Measurements from ENCODE around the gene JAGN1. TPM values are rescaled to one million over a fixed set of nuclear protein-coding genes. Genes with fewer than 3 reads are reported as not detected.
"Not testable (repeated sequence)": the region's sequence is repeated elsewhere in the genome, so short reads cannot be mapped to it uniquely, and the experiment has no call there.

The JAGN1 gene
- total RNA-seq, 4 donors from 2014 or later: 42.8 to 96.4 (median 67.0) TPM

DNA sequence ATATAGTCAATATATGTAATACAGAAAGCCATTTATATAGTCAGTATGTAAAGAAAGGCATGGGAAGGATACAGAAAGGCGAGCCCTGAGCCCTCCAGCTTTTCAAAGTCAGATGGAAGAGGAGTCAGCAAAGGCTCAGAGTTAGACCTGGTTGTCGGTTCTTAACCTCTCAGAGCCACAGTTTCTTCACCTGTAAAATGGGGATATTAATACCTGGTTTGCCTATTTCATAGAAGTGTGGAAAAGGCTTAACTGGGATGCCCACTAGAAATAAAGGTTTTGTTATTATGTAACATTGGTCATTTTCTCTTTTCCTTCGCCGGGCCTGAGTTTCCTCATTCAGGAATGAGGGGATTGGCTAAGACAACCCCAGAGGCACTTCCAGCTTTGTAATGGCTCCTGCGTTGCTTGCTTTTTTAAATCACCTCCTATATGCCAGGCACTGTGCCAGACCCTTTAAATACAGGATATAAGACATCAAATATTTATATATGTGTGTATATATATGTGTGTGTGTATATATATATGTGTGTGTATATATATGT, 45.6 kb downstream of the JAGN1 start:
- intact Hi-C loops (cut with DNase I; ENCODE audit: low total_unique reads): loop anchor here (10.0 kb wide), 1 partner anchor 209 kb away; the partner anchor contains the start of gene VHL

DNA sequence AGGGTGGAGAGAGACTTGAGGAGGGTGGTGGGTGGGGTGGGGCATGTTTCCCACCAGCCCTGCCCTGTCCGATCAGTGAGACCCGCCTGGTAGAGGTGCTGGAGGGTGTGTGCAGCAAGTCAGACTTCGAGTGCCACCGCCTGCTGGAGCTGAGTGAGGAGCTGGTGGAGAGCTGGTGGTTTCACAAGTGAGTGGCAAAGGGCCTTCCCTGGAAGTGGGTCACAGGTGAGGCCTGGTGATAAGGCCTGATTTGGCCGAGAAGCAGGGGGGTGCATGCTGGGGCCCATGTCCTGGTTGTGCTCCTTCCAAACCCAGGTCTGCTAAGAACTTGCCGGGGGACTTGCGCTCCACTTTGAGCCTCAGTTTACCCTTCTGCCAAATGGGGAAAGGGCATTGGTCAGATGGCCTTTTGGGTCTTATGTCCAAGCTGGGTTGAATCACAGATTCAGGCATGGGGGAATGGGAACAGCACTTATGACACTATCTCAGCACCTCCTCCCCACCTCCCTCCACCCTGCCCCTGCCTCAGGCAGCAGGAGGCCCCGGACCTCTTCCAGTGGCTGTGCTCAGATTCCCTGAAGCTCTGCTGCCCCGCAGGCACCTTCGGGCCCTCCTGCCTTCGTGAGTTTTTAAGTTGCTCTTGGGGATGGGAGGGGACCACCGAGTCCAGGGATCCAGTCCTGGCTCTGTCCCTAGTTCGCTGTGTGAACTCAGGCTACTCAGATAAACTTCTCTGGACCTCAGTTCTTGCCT, 47.3 kb downstream of the JAGN1 start:
- H3K9me3 ChIP-seq: no peaks in the 10 kb centered on the region
- peaks cover 0 to 45% of the 10 kb centered on the region in 2 donors for H3K36me3 ChIP-seq
- in situ Hi-C loops (cut with MboI; ENCODE audit: low sequenced_read_pairs in 4 of 4) (loop anchor here in 2 of 4 donors (10.0 kb wide), 2 partner anchors 87 to 93 kb away; partner anchors contain the start of genes FANCD2 (in 1 of the 2) and RPUSD3 (in 1 of the 2)), intact Hi-C loops (cut with DNase I; ENCODE audit: low total_unique reads) (loop anchor here (10.0 kb wide), 1 partner anchor 207 kb away; the partner anchor contains the start of gene VHL)
- DNase-seq (no peak), ATAC-seq (no peak)
- no peak overlapping the region for H3K27ac ChIP-seq
- TF ChIP-seq POLR2A (IDR thresholded peaks at IDR 0.05): no peak
- TF ChIP-seq, protein P1, sequence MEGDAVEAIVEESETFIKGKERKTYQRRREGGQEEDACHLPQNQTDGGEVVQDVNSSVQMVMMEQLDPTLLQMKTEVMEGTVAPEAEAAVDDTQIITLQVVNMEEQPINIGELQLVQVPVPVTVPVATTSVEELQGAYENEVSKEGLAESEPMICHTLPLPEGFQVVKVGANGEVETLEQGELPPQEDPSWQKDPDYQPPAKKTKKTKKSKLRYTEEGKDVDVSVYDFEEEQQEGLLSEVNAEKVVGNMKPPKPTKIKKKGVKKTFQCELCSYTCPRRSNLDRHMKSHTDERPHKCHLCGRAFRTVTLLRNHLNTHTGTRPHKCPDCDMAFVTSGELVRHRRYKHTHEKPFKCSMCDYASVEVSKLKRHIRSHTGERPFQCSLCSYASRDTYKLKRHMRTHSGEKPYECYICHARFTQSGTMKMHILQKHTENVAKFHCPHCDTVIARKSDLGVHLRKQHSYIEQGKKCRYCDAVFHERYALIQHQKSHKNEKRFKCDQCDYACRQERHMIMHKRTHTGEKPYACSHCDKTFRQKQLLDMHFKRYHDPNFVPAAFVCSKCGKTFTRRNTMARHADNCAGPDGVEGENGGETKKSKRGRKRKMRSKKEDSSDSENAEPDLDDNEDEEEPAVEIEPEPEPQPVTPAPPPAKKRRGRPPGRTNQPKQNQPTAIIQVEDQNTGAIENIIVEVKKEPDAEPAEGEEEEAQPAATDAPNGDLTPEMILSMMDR (IDR thresholded peaks at IDR 0.05 in 4 of 5, conservative IDR thresholded peaks at IDR 0.05 in 1 of 5): no peak
- peaks cover 20 to 22% of the 10 kb centered on the region in 2 donors for H3K4me1 ChIP-seq
- H3K27me3 ChIP-seq: no peaks in the 10 kb centered on the region
- H3K4me3 ChIP-seq: no peak overlapping the region

More for the DNA sequence above, 45.6 kb downstream of the JAGN1 start:
- in situ Hi-C loops (cut with MboI; ENCODE audit: low sequenced_read_pairs in 4 of 4): loop anchor here in 2 of 4 donors (10.0 kb wide), 2 partner anchors 89 to 91 kb away; partner anchors contain the start of genes FANCD2 (in 1 of the 2) and RPUSD3 (in 1 of the 2)
- H3K27me3 ChIP-seq: no peaks in the 10 kb centered on the region
- no peak overlapping the region for H3K27ac ChIP-seq
- H3K9me3 ChIP-seq: no peaks in the 10 kb centered on the region
- H3K4me1 ChIP-seq: peaks cover 27 to 29% of the 10 kb centered on the region in 2 donors
- peaks cover 0 to 41% of the 10 kb centered on the region in 2 donors for H3K36me3 ChIP-seq
- no peak for TF ChIP-seq POLR2A (IDR thresholded peaks at IDR 0.05)
- TF ChIP-seq, protein P1 (IDR thresholded peaks at IDR 0.05 in 4 of 5, conservative IDR thresholded peaks at IDR 0.05 in 1 of 5): no peak
- no peak for ATAC-seq
- no peak overlapping the region for H3K4me3 ChIP-seq
- no peak for DNase-seq

DNA sequence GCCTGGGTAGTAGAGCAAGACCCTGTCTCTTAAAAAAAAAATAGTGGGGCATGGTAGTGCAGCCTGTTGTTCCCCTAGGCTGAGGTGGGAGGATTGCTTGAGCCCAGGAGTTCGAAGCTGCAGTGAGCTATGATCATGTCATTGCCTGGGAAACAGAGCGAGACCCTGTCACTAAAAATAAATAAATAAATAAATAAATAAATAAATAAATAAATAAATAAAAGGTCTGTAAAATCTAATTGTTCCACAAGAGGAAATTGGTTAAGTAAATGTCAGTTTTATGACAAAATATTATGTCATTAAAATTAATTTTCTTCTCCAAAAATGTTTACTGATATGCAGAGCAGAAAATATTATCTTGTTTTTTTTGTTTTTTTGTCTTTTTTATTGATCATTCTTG, 48.6 kb downstream of the JAGN1 start:
- ATAC-seq: no peak
- peaks cover 0 to 55% of the 10 kb centered on the region in 2 donors for H3K36me3 ChIP-seq
- in situ Hi-C loops (cut with MboI; ENCODE audit: low sequenced_read_pairs in 4 of 4) (loop anchor here in 2 of 4 donors (10.0 kb wide), 2 partner anchors 86 to 94 kb away; partner anchors contain the start of genes FANCD2 (in 1 of the 2) and RPUSD3 (in 1 of the 2)), intact Hi-C loops (cut with DNase I; ENCODE audit: low total_unique reads) (loop anchor here (10.0 kb wide), 1 partner anchor 206 kb away; the partner anchor contains the start of gene VHL)
- TF ChIP-seq, protein P1 (IDR thresholded peaks at IDR 0.05 in 4 of 5, conservative IDR thresholded peaks at IDR 0.05 in 1 of 5): no peak
- no peak for TF ChIP-seq POLR2A (IDR thresholded peaks at IDR 0.05)
- H3K4me3 ChIP-seq: no peak overlapping the region
- H3K9me3 ChIP-seq: no peaks in the 10 kb centered on the region
- DNase-seq: no peak
- H3K27ac ChIP-seq: no peak overlapping the region
- H3K4me1 ChIP-seq: peaks cover 20 to 21% of the 10 kb centered on the region in 2 donors
- no peaks in the 10 kb centered on the region for H3K27me3 ChIP-seq

DNA sequence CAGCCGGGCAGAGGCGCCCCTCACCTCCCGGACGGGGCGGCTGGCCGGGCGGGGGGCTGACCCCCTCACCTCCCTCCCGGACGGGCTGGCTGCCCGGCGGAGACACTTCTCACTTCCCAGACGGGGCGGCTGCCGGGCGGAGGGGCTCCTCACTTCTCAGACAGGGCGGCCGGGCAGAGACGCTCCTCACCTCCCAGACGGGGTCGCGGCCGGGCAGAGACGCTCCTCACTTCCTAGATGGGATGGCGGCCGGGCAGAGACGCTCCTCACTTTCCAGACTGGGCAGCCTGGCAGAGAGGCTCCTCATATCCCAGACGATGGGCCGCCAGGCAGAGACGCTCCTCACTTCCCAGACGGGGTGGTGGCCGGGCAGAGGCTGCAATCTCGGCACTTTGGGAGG, 49.5 kb downstream of the JAGN1 start:
- DNase-seq, H3K9me3 ChIP-seq, H3K4me3 ChIP-seq, ATAC-seq, H3K27ac ChIP-seq, H3K27me3 ChIP-seq: not testable (repeated sequence)
- in situ Hi-C loops (cut with MboI; ENCODE audit: low sequenced_read_pairs in 4 of 4) (loop anchor here in 2 of 4 donors (10.0 kb wide), 2 partner anchors 85 to 95 kb away; partner anchors contain the start of genes FANCD2 (in 1 of the 2) and RPUSD3 (in 1 of the 2)), intact Hi-C loops (cut with DNase I; ENCODE audit: low total_unique reads) (loop anchor here (10.0 kb wide), 1 partner anchor 205 kb away; the partner anchor contains the start of gene VHL)
- Histone ChIP-seq H3K4me1 (peaks cover 12 to 13% of the 10 kb centered on the region in 2 donors), H3K36me3 (peaks cover 0 to 59% of the 10 kb centered on the region in 2 donors)

DNA sequence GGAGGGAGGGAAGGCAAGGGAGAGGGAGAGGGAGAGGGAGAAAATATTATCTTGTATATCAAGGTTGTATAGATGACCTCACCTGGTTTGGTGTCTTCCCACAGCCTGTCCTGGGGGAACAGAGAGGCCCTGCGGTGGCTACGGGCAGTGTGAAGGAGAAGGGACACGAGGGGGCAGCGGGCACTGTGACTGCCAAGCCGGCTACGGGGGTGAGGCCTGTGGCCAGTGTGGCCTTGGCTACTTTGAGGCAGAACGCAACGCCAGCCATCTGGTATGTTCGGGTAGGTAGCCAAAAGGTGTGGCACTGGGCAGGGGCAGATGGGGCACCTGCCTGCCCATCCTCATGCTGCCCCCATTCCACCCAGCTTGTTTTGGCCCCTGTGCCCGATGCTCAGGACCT, 50.3 kb downstream of the JAGN1 start:
- in situ Hi-C loops (cut with MboI; ENCODE audit: low sequenced_read_pairs in 4 of 4): no loop called here
- intact Hi-C loops (cut with DNase I; ENCODE audit: low total_unique reads): no loop called here
- DNase-seq (no peak), ATAC-seq (no peak)
- no peaks in the 10 kb centered on the region for H3K9me3 ChIP-seq
- TF ChIP-seq POLR2A (IDR thresholded peaks at IDR 0.05): no peak
- TF ChIP-seq, protein P1 (IDR thresholded peaks at IDR 0.05 in 4 of 5, conservative IDR thresholded peaks at IDR 0.05 in 1 of 5): no peak
- no peak overlapping the region for H3K27ac ChIP-seq
- peaks cover 4% of the 10 kb centered on the region in 2 donors for H3K4me1 ChIP-seq
- no peaks in the 10 kb centered on the region for H3K27me3 ChIP-seq
- H3K4me3 ChIP-seq: no peak overlapping the region
- peaks cover 0 to 51% of the 10 kb centered on the region in 2 donors for H3K36me3 ChIP-seq
